Stimulated activated naive CD8-positive, alpha-beta T cell treated with anti-CD3 and anti-CD28 coated beads, Interleukin-15, Interleukin-2, amounts not matched to agents 100 ng/mL and 50 ng/mL, for 24 hours (primary cell): ENCODE results near the gene ETV4.

Experiments
- H3K27ac Mint-ChIP-seq: one replicate; pipeline ENCODE4 v1.8.0; 2021; ENCODE audit warnings: mild to moderate bottlenecking, mixed read lengths
- H3K27me3 Mint-ChIP-seq: one replicate; pipeline ENCODE4 v1.8.0; 2021; ENCODE audit warnings: mixed read lengths
- H3K36me3 Mint-ChIP-seq: one replicate; pipeline ENCODE4 v1.8.0; 2021; ENCODE audit warnings: low read depth, mixed read lengths
- H3K4me1 Mint-ChIP-seq: one replicate; pipeline ENCODE4 v1.8.0; 2021; ENCODE audit warnings: low read depth, mixed read lengths
- H3K4me3 Mint-ChIP-seq: one replicate; pipeline ENCODE4 v1.8.0; 2021; ENCODE audit warnings: mild to moderate bottlenecking, mixed read lengths
- H3K9me3 Mint-ChIP-seq: one replicate; pipeline ENCODE4 v1.8.0; 2021; ENCODE audit warnings: mixed read lengths

ETV4 gene

DNA sequence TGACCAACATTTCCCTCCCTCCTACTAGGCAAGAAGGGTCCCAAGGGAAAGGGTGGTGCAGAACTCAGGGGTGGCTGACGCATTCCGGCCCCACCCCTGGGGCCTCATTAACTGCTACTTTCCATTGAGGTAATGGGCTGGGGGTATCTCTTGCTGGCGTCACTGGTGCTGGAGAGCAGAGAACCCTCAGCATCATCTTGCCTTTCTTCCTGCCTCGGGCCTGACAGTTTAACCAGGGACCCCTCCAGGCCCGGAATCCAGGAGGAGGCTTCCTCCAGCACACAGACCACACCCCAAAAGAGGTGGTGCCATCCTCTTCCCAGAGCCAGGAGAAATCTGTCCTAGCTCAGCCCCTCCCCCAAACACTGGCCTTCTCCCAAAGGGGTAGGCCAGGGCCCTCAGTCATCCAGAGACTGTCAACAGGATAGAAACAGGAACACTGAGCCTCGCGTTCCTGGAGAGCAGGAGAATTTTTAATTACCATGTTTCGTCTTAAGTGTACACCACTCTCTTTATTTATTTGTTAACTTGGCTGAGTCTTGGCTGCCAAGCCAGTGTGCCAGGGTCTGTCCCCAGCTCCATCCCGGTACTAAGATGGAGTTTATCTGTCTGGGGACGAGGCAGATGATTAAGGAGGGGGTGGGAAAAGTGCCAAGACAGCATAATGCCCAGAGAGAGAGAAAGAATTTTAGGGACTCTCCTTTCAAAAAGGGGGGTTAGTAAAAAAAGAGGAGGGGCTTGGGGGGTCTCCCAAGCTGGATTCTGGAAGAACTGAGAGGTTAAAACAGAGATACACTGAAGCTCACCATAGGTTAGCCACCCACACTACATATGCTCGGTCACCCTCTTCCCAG lies 5.1 kb downstream of the ETV4 start:
- H3K4me3 Mint-ChIP-seq = no peak overlapping the region
- no peak overlapping the region for H3K27ac Mint-ChIP-seq
- no peaks in the 10 kb centered on the region for H3K9me3 Mint-ChIP-seq
- H3K4me1 Mint-ChIP-seq = peaks cover 11% of the 10 kb centered on the region
- H3K36me3 Mint-ChIP-seq = no peaks in the 10 kb centered on the region
- peaks cover 30% of the 10 kb centered on the region for H3K27me3 Mint-ChIP-seq

DNA sequence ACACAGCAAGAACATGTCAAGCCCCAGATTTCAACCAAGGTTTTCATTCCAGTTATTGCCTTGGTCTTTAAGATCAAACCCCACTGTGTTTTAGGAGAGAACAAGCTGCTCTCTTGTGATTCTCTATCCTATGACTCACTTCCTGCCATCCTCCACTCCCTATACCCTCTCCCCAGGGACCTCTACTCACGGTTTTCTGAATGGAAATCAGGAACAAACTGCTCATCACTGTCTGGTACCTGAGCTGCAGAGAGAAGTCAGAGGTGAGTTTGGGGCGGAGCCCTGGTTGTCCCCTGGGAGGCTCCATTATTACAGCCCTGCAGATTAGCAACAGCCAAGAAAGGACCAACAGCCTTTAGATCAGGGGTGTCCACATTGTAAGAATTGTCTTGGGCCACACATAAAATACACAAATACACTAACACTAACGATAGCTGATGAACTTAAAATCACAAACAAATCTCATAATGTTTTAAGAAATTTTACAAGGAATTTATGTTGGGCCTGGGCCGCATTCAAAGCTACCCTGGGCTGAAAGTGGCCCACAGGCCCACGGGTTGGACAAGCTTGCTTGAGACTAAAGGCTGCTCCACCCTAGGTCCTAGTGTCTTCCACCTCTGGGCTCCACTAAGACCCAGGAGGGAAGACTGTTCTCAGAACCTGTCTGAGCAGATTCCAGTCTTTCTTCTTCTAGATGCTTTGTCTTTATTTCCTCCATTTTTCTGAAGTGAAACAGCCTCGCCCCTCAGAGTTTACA lies 9.7 kb downstream of the ETV4 start:
- H3K9me3 Mint-ChIP-seq = no peaks in the 10 kb centered on the region
- no peak overlapping the region for H3K4me3 Mint-ChIP-seq
- H3K4me1 Mint-ChIP-seq = peaks cover 6% of the 10 kb centered on the region
- H3K27ac Mint-ChIP-seq = no peak overlapping the region
- no peaks in the 10 kb centered on the region for H3K27me3 Mint-ChIP-seq
- H3K36me3 Mint-ChIP-seq = no peaks in the 10 kb centered on the region

DNA sequence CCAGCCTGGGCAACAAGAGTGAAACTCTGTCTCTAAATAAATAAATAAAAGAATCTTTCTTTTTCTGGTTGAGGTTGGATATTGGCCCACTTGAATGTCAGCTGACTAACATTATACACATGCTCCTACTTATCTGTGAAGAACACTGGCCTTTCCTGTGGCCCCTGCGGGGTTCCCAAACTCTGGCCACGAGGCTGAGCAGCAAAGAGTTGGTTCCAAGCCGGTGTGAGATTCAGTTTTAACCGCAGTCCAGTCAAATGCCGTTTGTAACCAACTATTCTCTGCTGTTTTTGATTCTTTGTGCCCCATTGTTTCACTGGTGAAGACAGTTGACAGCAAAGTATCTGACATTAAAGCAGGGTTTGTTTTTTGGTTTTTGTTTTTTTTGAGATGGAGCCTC lies 11.2 kb downstream of the ETV4 start:
- no peak overlapping the region for H3K4me3 Mint-ChIP-seq
- peaks cover 6% of the 10 kb centered on the region for H3K4me1 Mint-ChIP-seq
- no peaks in the 10 kb centered on the region for H3K27me3 Mint-ChIP-seq
- no peak overlapping the region for H3K27ac Mint-ChIP-seq
- no peaks in the 10 kb centered on the region for H3K36me3 Mint-ChIP-seq
- no peaks in the 10 kb centered on the region for H3K9me3 Mint-ChIP-seq

DNA sequence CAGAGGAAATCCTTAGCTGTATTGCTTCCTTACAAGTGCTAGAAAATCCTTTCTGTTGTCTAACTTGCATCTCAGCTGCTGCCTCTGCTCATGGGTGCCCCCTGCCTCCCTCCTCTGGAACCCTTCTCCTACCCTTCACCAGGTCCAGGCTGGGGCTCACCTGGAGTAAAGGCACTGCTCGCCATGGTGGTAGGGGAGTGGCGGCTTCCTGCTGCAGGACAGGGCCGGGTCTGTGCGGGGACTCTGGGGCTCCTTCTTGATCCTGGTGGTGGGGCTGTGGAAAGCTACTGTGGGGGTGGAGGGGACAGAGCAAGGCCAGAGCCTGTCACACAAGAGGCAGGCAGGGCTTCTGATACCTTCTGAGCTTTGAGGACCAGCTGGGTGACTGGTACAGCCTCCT lies 12.4 kb downstream of the ETV4 start:
- no peaks in the 10 kb centered on the region for H3K27me3 Mint-ChIP-seq
- peaks cover 6% of the 10 kb centered on the region for H3K4me1 Mint-ChIP-seq
- H3K27ac Mint-ChIP-seq = no peak overlapping the region
- H3K4me3 Mint-ChIP-seq = no peak overlapping the region
- H3K36me3 Mint-ChIP-seq = no peaks in the 10 kb centered on the region
- no peaks in the 10 kb centered on the region for H3K9me3 Mint-ChIP-seq

DNA sequence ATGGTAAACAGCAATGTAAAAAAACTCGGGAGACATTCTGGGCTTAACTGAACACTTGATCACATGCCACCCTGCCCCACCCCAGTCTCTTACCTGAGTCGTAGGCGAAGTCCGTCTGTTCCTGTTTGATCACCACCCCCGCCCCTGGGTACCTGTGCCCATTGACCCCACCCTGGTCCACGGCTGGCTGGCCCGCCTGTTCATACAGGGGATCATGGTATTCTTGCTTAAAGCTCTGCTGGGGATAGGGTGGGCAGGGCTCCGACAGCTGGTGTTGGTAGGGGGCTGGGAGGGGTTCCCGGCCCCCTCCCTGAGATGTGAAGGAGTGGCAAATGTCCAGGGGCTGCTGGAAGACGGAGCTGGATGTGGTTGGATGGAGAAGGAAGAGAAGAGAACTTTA lies 13.6 kb downstream of the ETV4 start:
- peaks cover 6% of the 10 kb centered on the region for H3K4me1 Mint-ChIP-seq
- no peaks in the 10 kb centered on the region for H3K27me3 Mint-ChIP-seq
- no peaks in the 10 kb centered on the region for H3K36me3 Mint-ChIP-seq
- no peak overlapping the region for H3K27ac Mint-ChIP-seq
- H3K4me3 Mint-ChIP-seq = no peak overlapping the region
- no peaks in the 10 kb centered on the region for H3K9me3 Mint-ChIP-seq

DNA sequence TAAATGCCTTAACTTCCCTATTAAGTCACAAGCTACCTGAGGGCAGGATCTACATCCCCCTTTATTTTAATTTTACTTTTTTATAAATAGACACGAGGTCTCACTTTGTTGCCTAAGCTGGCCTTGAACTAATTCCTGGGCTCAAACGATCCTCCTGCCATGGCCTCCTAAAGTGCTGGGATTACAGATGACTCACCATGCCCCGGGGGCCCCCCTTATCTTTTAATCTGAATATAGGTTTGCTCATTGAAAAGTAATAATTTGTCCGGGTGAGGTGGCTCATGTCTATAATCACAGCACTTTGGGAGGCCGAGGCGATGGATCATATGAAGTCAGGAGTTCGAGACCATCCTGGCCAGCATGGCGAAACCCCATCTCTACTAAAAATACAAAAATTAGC lies 14.2 kb downstream of the ETV4 start:
- peaks cover 6% of the 10 kb centered on the region for H3K4me1 Mint-ChIP-seq
- H3K27ac Mint-ChIP-seq = no peak overlapping the region
- H3K4me3 Mint-ChIP-seq = no peak overlapping the region
- H3K9me3 Mint-ChIP-seq = no peaks in the 10 kb centered on the region
- no peaks in the 10 kb centered on the region for H3K36me3 Mint-ChIP-seq
- H3K27me3 Mint-ChIP-seq = no peaks in the 10 kb centered on the region

DNA sequence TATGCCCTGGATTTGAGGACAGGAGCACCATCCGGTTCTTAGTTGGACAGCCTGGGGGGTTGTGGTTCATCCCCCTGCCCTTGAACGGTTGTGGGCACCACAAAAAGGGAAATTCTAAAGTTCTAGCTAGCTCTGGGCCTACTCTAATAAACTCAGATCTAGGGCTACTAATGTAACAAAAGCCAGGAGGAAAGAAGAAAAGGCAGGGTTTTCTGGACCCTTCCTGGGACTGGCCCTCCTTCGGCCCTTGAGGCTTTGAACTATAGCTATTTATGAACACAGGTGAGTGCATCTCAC lies 15.1 kb downstream of the ETV4 start:
- Mint-ChIP-seq H3K4me1 (peaks cover 2% of the 10 kb centered on the region), H3K36me3 (no peaks in the 10 kb centered on the region), H3K27ac (no peak overlapping the region), H3K4me3 (no peak overlapping the region), H3K9me3 (no peaks in the 10 kb centered on the region), H3K27me3 (no peaks in the 10 kb centered on the region)

DNA sequence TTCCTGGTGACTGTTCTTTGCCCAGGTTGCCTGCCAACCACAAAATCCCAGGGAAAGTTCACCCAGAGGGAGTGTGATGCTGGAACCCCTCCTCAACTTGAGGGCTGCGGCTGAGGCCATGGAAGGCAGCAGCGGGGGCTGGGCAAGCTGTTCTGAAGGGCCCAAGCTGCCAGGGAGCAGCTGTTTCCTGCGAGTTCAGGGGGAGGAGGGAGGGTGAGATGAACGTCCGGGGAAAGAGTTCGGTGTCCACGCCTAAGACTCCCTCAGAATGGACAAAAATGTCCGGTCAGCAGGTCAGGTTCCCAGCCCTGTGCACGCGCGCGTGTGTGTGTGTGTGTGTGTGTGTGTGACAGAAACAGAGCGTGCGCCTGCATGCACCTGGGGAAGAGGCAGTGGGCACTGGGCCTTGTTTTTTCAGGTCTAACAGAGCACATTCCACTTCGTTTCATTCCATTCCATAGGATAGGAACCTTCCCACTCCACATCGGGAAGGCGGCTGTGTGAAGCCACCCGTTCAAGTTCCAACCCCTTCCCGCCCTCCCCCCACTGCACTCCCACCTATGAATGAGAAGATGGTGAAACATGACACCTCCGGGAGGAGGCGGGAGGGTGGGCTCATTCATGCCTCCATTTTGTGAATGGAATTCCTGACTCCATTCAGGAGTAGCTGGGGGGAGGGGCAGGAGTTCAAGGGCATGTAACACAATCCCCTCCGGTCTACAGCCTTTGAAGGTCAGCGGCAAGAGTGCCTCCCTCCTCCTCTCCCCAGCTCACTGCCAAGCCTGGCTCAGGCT lies 15.7 kb downstream of the ETV4 start:
- Mint-ChIP-seq H3K9me3 (no peaks in the 10 kb centered on the region), H3K27me3 (no peaks in the 10 kb centered on the region), H3K4me1 (no peaks in the 10 kb centered on the region), H3K27ac (no peak overlapping the region), H3K36me3 (no peaks in the 10 kb centered on the region), H3K4me3 (no peak overlapping the region)

DNA sequence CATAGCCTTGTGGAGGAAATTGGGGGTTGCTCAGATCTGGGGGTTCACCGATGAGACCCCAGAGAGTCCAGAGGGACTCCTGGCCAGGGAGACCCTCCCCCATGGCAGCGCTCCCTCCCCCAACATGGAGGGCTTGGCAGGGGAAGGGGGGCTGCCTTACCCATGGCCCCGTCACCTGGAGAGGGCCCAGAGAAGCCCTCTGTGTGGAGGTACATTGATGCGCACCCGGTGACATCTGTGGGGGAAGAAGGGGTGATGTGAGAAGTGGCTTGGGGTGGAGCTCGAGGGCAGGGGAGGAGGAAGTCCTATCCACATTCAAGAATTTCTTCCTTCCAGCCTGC lies 16.2 kb downstream of the ETV4 start:
- no peaks in the 10 kb centered on the region for H3K9me3 Mint-ChIP-seq
- no peaks in the 10 kb centered on the region for H3K4me1 Mint-ChIP-seq
- no peaks in the 10 kb centered on the region for H3K27me3 Mint-ChIP-seq
- H3K36me3 Mint-ChIP-seq = peaks cover 5% of the 10 kb centered on the region
- no peak overlapping the region for H3K4me3 Mint-ChIP-seq
- no peak overlapping the region for H3K27ac Mint-ChIP-seq

DNA sequence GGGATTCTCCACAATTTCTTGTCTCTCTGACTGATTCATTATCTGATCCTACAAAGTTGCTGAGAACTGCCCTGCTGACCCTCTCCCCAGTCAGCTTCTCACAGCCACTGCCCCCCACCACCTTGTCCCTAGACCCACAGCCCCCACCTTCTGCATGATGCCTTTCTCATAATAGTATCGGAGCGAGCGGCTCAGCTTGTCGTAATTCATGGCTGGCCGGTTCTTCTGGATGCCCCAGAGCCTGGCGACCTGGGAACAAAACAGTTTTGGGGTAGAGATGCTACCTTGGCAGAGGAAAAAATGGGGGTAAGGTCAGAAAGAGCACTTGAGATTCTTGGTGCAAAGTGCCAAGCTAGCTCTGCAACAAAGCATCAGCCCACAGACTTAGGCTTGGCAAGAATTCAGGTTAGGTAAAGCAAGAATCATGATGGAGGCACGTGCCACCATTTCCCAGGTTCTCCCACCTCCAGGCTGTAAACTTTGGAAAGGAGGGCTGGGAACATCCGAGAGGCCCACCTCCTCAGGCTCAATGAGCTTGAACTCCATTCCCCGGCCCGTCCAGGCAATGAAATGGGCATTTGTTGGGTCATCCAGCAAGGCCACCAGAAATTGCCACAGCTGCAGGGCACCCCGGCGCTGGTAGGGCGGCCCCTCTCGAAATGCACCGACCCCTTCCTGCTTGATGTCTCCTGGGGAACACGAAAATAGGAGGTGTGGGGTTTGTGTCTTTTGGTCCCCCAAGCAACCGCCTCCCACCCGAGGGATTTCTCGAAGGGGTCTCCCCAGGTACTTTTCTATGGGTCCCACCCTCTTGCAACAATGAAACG lies 16.9 kb downstream of the ETV4 start:
- no peaks in the 10 kb centered on the region for H3K9me3 Mint-ChIP-seq
- H3K4me3 Mint-ChIP-seq = no peak overlapping the region
- H3K27ac Mint-ChIP-seq = no peak overlapping the region
- no peaks in the 10 kb centered on the region for H3K4me1 Mint-ChIP-seq
- no peaks in the 10 kb centered on the region for H3K27me3 Mint-ChIP-seq
- peaks cover 12% of the 10 kb centered on the region for H3K36me3 Mint-ChIP-seq

DNA sequence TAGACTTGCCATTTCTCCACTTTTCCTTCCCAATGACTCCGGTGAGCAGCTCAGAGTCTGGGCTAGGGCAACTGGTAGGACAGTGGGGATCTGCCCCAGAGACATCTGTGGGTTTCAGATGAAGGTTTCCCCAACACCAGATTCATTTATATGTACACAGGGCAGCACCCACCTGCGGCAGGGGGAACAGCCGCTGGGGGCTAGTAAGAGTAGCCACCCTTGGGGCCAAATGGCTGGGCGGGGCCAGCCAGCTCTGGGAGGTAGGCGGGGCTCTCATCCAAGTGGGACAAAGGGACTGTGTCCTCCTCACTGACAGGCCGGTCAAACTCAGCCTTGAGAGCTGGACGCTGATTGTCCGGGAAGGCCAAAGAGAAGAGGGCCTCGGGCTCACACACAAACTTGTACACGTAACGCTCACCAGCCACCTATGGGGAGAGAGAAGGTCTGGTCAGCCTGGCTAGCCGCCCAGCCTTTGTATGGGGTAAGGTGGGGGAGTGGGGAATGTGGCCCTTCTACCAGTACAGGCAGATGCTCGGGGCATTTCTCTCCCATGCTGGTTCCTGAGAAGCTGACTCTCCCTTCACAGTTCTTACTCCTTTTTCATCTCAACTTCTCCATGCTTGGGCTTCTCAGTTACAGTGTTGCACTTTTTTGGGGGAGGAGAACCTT lies 17.7 kb downstream of the ETV4 start:
- no peaks in the 10 kb centered on the region for H3K27me3 Mint-ChIP-seq

DNA sequence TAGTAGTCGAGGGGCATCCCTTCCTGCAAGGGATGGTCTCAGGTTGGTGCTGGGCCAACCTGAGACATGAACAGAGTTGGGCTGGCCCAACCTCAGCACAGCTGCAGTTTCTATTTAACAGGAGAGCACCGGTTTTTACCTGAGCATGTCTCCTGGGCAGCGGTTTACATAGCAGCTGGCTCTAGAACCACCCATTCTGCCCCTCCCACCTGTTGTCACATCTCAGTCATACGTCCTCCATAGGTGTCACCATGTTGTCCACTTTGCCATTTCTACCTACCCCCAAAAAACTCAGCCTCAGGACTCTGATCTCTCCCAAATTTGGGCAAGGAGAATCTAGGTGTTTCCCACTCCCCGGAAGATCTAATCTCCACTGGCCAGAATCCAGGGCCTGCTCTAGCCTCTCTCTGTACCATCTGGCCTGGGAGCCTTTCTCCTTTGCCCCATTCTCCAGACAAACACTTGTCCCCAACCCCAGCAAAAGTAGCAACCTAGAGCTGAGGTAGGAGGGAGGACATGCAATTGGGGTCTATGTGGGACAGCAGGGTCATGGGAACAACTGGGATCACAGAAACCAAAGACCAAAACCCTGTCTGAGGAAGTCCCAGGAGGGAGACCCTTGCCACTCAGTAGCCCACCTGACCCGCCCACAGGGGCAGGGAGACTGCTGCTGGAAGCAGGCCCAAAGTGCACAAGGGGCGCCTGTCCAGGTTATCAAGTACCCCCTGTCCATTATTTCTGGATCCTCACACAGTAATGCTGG lies 19.1 kb downstream of the ETV4 start:
- no peak overlapping the region for H3K27ac Mint-ChIP-seq
- no peak overlapping the region for H3K4me3 Mint-ChIP-seq
- no peaks in the 10 kb centered on the region for H3K4me1 Mint-ChIP-seq
- no peaks in the 10 kb centered on the region for H3K27me3 Mint-ChIP-seq
- H3K9me3 Mint-ChIP-seq = no peaks in the 10 kb centered on the region
- H3K36me3 Mint-ChIP-seq = peaks cover 21% of the 10 kb centered on the region

More for the DNA sequence above, 17.7 kb downstream of the ETV4 start:
- no peaks in the 10 kb centered on the region for H3K4me1 Mint-ChIP-seq
- H3K36me3 Mint-ChIP-seq = peaks cover 18% of the 10 kb centered on the region
- no peak overlapping the region for H3K27ac Mint-ChIP-seq
- H3K4me3 Mint-ChIP-seq = no peak overlapping the region
- H3K9me3 Mint-ChIP-seq = no peaks in the 10 kb centered on the region

DNA sequence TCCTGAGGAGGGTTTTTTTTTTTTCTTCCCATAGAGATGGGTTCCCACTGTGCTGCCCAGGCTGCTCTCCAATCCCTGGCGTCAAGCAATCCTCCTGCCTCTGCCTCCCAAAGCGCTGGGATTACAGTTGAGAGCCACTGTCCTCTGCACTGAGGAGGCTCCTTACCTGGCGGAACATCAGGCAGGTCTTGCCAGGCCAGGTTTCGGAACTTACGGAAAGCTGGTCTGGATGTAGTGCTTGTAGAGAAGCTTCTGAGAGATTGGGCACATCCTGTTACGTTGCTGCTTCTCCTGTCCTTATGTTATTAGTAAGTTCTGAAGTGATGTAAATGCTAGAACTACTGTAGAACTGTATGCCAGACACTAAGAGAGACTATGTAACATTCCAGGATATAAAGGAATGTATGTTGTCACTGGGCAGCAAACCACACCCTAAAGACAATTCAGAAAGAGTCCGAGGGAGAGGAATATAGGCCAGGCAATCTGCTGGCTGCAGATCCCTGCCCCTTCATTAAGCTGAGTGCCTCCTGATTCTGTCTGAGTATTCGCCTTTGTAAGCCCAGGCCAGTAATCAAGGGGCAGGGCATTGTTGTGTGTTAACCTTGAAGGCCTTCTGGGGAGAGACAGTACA lies 21.1 kb downstream of the ETV4 start:
- H3K9me3 Mint-ChIP-seq = no peaks in the 10 kb centered on the region
- no peaks in the 10 kb centered on the region for H3K27me3 Mint-ChIP-seq
- no peak overlapping the region for H3K27ac Mint-ChIP-seq
- peaks cover 39% of the 10 kb centered on the region for H3K36me3 Mint-ChIP-seq
- no peaks in the 10 kb centered on the region for H3K4me1 Mint-ChIP-seq
- no peak overlapping the region for H3K4me3 Mint-ChIP-seq
